K562 (cell line): ENCODE results near the gene REEP3. TPM values are rescaled to one million over a fixed set of nuclear protein-coding genes. Genes with fewer than 3 reads are reported as not detected.

Experiments used
- DACH1 ChIP-seq: fragments of 450-650 bp; IDR thresholded peaks from 2 replicates; pipeline ENCODE4 v1.6.1; 2018; ENCODE audit not compliant: partially characterized antibody
- MTA2 ChIP-seq: fragments of 450-650 bp; IDR thresholded peaks from 2 replicates; pipeline ENCODE4 v1.6.1; 2016; ENCODE audit warnings: low read depth
- MTA3 ChIP-seq: fragments of 450-650 bp; formaldehyde crosslinking; IDR thresholded peaks from 2 replicates; pipeline ENCODE4 v1.6.1; 2017; ENCODE audit warnings: mild to moderate bottlenecking, borderline replicate concordance
- MYNN ChIP-seq, 2 experiments: sonication (generic); formaldehyde crosslinking in 1 of 2; IDR thresholded peaks; 2 replicates each; pipeline versions ENCODE4 v1.5.0 to v1.6.1; 2016 to 2020; ENCODE audit warnings: antibody characterized with exemption in 1 of 2, missing genetic modification reagents in 1 of 2
- NFE2L1 ChIP-seq: fragments of 450-650 bp; IDR thresholded peaks from 2 replicates; pipeline ENCODE4 v1.6.1; 2016; ENCODE audit warnings: missing genetic modification characterization, low read depth, mild to moderate bottlenecking, missing compliant biosample characterization, moderate library complexity, borderline replicate concordance
- NUFIP1 ChIP-seq: fragments of 450-650 bp; IDR thresholded peaks from 2 replicates; pipeline ENCODE4 v1.6.1; 2018; ENCODE audit not compliant: partially characterized antibody
- PHF21A ChIP-seq: fragments of 450-650 bp; IDR thresholded peaks from 2 replicates; pipeline ENCODE4 v1.6.1; 2017; ENCODE audit warnings: low read depth, borderline replicate concordance
- PPARD ChIP-seq: fragments of 250-450 bp; sonication (Bioruptor Pico); IDR thresholded peaks from 2 replicates; pipeline ENCODE4 v1.8.0; 2022; ENCODE audit warnings: inconsistent platforms, mild to moderate bottlenecking, moderate library complexity
- SP2 ChIP-seq: IDR thresholded peaks from 2 replicates; pipeline ENCODE4 v1.6.1; 2011; ENCODE audit warnings: mild to moderate bottlenecking, low read depth, low read length, moderate library complexity; ENCODE audit not compliant: poor library complexity, severe bottlenecking; ENCODE audit errors: extremely low read depth
- SRSF9 ChIP-seq: fragments of 200-400 bp; formaldehyde crosslinking; IDR thresholded peaks from 2 replicates; pipeline ENCODE4 v1.6.1; 2017; ENCODE audit warnings: low read depth, low read length, borderline replicate concordance
- TARDBP ChIP-seq: fragments of 450-650 bp; IDR thresholded peaks from 2 replicates; pipeline ENCODE4 v1.6.1; 2016
- XRCC5 ChIP-seq: fragments of 200-400 bp; formaldehyde crosslinking; IDR thresholded peaks from 2 replicates; pipeline ENCODE4 v1.6.1; 2017; ENCODE audit warnings: low read depth, mild to moderate bottlenecking, low read length
- ZNF507 ChIP-seq: conservative IDR thresholded peaks from 2 replicates; pipeline ENCODE4 v1.6.1; 2017; ENCODE audit warnings: missing genetic modification characterization, missing compliant biosample characterization
- ZNF830 ChIP-seq: fragments of 250-450 bp; sonication (Bioruptor Pico); IDR thresholded peaks from 2 replicates; pipeline ENCODE4 v1.5.0; 2021; ENCODE audit warnings: mild to moderate bottlenecking
- polyA plus RNA-seq, 8 experiments: library from polyadenylated mRNA; depleted of rRNA in 4 of 8; stranded (reverse) in 5 of 8; unstranded in 3 of 8; fragments of >200 nt; fragmentation: Nextera tagmentation in 2 of 8; fragmentation: Illumina TruSeq in 1 of 8; extraction: Ambion mirVana in 2 of 8; extraction: Trizol in 1 of 8; gene quantifications; 2 replicates each; pipeline versions ENCODE4 v1.2.1 to v1.2.3, GENCODE V29; 2011 to 2014; ENCODE audit warnings: inconsistent platforms in 1 of 8, missing spikeins in 1 of 8
- total RNA-seq, 7 experiments: library from RNA; depleted of rRNA in 6 of 7; stranded (reverse); fragments of >200 nt in 6 of 7; fragmentation: Illumina TruSeq in 2 of 7; extraction: Trizol in 2 of 7; gene quantifications; 2 replicates each; pipeline versions ENCODE4 v1.2.1 to v1.2.3, GENCODE V29; 2011 to 2021; ENCODE audit warnings: low replicate concordance in 1 of 7
- TF ChIP-seq, protein P1 (sequence below): fragments of 450-650 bp; IDR thresholded peaks from 2 replicates; pipeline ENCODE4 v1.6.1; 2018; ENCODE audit warnings: mild to moderate bottlenecking, low read depth; ENCODE audit not compliant: partially characterized antibody
- TF ChIP-seq, protein P2 (sequence below), 2 experiments: fragments of 150-350 bp in 1 of 2; IDR thresholded peaks; 2 replicates each; pipeline ENCODE4 v1.6.1; 2012 to 2016; ENCODE audit warnings: low read depth in 2 of 2, low read length in 2 of 2, mild to moderate bottlenecking in 1 of 2, moderate library complexity in 1 of 2
- TF ChIP-seq, protein P3 (sequence below), 2 experiments: IDR thresholded peaks; 2 replicates each; pipeline ENCODE4 v1.6.1; 2012; ENCODE audit warnings: improper control_type of control experiment in 2 of 2, low read depth in 2 of 2, low read length in 2 of 2, borderline replicate concordance in 1 of 2
- TF ChIP-seq, protein P4 (sequence below): sonication (generic); formaldehyde crosslinking; IDR thresholded peaks from 2 replicates; pipeline ENCODE4 v1.8.1; 2023; ENCODE audit warnings: mild to moderate bottlenecking, missing genetic modification reagents, moderate library complexity

REEP3 gene
- total and polyA plus RNA-seq, 9 of the 15 experiments (the other 6 are each of a cell fraction or from before 2014, with no cell fraction given) = 3.4 to 13.4 (median 9.2) TPM

DNA sequence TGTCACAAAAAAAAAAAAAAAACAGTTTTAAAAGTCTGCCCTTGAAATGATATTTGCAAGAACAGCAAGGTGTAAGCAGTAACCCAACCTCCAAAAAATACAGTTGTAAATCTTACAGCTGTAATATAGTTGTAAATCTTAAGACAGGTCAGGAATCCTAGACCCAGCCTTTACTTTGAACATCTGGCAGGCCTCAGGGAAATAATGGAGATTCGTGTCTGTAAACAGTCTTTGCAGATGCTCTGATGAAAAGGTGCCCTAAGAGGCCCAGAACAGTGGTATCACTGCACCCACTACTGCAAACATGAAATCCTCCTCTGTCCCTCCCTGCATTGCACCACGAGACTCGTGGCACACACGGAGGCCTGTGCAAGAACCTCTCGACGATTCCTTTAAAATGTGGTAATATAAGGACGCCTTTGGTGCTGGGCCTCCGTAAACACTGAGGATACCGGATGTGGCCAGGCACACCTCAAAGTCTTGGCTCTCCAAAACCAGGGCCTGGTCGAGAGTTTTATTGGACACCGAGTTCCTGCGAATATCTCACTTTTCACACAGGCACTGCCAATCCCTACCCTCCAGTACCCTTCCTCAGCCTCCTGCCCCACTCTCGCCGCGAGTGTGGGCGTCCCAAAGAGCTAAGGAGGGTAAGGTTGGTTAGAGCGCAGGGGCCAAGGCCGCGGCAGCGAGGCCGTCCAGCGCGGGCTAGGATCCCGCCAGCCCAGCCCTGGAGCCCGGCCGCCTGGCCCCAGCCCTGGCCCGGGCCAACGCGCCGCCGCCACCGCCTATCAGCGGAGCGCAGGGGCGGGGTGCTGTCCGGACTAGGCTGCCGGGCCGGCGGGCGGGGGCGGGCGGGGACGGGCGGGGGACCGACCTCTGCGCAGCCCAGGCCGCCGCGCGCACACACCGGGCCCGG is at the start of gene REEP3 (continued):
- TF ChIP-seq, protein P1, sequence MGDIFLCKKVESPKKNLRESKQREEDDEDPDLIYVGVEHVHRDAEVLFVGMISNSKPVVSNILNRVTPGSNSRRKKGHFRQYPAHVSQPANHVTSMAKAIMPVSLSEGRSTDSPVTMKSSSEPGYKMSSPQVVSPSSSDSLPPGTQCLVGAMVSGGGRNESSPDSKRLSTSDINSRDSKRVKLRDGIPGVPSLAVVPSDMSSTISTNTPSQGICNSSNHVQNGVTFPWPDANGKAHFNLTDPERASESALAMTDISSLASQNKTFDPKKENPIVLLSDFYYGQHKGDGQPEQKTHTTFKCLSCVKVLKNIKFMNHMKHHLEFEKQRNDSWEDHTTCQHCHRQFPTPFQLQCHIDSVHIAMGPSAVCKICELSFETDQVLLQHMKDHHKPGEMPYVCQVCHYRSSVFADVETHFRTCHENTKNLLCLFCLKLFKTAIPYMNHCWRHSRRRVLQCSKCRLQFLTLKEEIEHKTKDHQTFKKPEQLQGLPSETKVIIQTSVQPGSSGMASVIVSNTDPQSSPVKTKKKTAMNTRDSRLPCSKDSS = peak; percentile 95
- TF ChIP-seq MTA2 = no peak
- no peak for TF ChIP-seq PPARD (CRISPR knock-in tag)
- TF ChIP-seq ZNF507 (tag) = no peak
- TF ChIP-seq ZNF830 = no peak
- TF ChIP-seq XRCC5 = 0 out of 2 replicates have a peak, but pooled peaks have one; percentile 73
- TF ChIP-seq PHF21A = peak; percentile 65; the same call in 1 of the 2 replicates
- TF ChIP-seq, protein P2, sequence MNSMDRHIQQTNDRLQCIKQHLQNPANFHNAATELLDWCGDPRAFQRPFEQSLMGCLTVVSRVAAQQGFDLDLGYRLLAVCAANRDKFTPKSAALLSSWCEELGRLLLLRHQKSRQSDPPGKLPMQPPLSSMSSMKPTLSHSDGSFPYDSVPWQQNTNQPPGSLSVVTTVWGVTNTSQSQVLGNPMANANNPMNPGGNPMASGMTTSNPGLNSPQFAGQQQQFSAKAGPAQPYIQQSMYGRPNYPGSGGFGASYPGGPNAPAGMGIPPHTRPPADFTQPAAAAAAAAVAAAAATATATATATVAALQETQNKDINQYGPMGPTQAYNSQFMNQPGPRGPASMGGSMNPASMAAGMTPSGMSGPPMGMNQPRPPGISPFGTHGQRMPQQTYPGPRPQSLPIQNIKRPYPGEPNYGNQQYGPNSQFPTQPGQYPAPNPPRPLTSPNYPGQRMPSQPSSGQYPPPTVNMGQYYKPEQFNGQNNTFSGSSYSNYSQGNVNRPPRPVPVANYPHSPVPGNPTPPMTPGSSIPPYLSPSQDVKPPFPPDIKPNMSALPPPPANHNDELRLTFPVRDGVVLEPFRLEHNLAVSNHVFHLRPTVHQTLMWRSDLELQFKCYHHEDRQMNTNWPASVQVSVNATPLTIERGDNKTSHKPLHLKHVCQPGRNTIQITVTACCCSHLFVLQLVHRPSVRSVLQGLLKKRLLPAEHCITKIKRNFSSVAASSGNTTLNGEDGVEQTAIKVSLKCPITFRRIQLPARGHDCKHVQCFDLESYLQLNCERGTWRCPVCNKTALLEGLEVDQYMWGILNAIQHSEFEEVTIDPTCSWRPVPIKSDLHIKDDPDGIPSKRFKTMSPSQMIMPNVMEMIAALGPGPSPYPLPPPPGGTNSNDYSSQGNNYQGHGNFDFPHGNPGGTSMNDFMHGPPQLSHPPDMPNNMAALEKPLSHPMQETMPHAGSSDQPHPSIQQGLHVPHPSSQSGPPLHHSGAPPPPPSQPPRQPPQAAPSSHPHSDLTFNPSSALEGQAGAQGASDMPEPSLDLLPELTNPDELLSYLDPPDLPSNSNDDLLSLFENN (IDR thresholded peaks at IDR 0.05; ENCODE audit: low read depth in 2 of 2, low read length in 2 of 2) = no peak
- no peak for TF ChIP-seq NUFIP1
- TF ChIP-seq, protein P3, sequence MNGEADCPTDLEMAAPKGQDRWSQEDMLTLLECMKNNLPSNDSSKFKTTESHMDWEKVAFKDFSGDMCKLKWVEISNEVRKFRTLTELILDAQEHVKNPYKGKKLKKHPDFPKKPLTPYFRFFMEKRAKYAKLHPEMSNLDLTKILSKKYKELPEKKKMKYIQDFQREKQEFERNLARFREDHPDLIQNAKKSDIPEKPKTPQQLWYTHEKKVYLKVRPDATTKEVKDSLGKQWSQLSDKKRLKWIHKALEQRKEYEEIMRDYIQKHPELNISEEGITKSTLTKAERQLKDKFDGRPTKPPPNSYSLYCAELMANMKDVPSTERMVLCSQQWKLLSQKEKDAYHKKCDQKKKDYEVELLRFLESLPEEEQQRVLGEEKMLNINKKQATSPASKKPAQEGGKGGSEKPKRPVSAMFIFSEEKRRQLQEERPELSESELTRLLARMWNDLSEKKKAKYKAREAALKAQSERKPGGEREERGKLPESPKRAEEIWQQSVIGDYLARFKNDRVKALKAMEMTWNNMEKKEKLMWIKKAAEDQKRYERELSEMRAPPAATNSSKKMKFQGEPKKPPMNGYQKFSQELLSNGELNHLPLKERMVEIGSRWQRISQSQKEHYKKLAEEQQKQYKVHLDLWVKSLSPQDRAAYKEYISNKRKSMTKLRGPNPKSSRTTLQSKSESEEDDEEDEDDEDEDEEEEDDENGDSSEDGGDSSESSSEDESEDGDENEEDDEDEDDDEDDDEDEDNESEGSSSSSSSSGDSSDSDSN (IDR thresholded peaks at IDR 0.05; ENCODE audit: borderline replicate concordance in 1 of 2, low read depth in 2 of 2, low read length in 2 of 2) = peak in 1 of 2 experiments; percentile 84; a peak in 2 of 4 replicates
- TF ChIP-seq, protein P4, sequence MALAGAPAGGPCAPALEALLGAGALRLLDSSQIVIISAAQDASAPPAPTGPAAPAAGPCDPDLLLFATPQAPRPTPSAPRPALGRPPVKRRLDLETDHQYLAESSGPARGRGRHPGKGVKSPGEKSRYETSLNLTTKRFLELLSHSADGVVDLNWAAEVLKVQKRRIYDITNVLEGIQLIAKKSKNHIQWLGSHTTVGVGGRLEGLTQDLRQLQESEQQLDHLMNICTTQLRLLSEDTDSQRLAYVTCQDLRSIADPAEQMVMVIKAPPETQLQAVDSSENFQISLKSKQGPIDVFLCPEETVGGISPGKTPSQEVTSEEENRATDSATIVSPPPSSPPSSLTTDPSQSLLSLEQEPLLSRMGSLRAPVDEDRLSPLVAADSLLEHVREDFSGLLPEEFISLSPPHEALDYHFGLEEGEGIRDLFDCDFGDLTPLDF = 0 out of 2 replicates have a peak, but pooled peaks have one; percentile 9
- TF ChIP-seq MTA3 = peak; percentile 40
- no peak for TF ChIP-seq DACH1
- no peak for TF ChIP-seq MYNN (IDR thresholded peaks at IDR 0.05)
- no peak for TF ChIP-seq MYNN (CRISPR knock-in tag; IDR thresholded peaks at IDR 0.05)
- TF ChIP-seq TARDBP = no peak
- no peak for TF ChIP-seq NFE2L1 (tag)
- TF ChIP-seq SP2 = no peak
- no peak for TF ChIP-seq SRSF9
